Trophoblast cell (in vitro differentiated cells and primary cell): Measurements from ENCODE around the gene UNC45A.

Experiments used
- DNase-seq, 2 donors: peaks; one replicate each; pipeline ENCODE4 v3.0.0-alpha.2; 2016
- H2AFZ ChIP-seq: 2 replicates; pipeline ENCODE4 v1.6.1; 2013; ENCODE audit warnings: low read length, moderate library complexity, mild to moderate bottlenecking; ENCODE audit not compliant: insufficient read depth, poor library complexity
- H2AK5ac ChIP-seq: 2 replicates; pipeline ENCODE4 v1.6.1; 2013; ENCODE audit warnings: mild to moderate bottlenecking, low read length
- H2BK120ac ChIP-seq: 2 replicates; pipeline ENCODE4 v1.6.1; 2013; ENCODE audit warnings: low read length, mild to moderate bottlenecking, moderate library complexity; ENCODE audit not compliant: insufficient read depth, poor library complexity
- H2BK12ac ChIP-seq: 2 replicates; pipeline ENCODE4 v1.6.1; 2013; ENCODE audit warnings: mild to moderate bottlenecking, low read length, moderate library complexity
- H2BK5ac ChIP-seq: 2 replicates; pipeline ENCODE4 v1.6.1; 2013; ENCODE audit warnings: low read length, low read depth, moderate library complexity, mild to moderate bottlenecking; ENCODE audit not compliant: poor library complexity
- H3K14ac ChIP-seq: 2 replicates; pipeline ENCODE4 v1.6.1; 2013; ENCODE audit warnings: mild to moderate bottlenecking, low read length
- H3K18ac ChIP-seq: 2 replicates; pipeline ENCODE4 v1.6.1; 2013; ENCODE audit warnings: mild to moderate bottlenecking, low read length
- H3K23ac ChIP-seq: 2 replicates; pipeline ENCODE4 v1.6.1; 2013; ENCODE audit warnings: low read length
- H3K27ac ChIP-seq: 2 replicates; pipeline ENCODE4 v1.5.1; 2013; ENCODE audit warnings: low read depth, mild to moderate bottlenecking, inconsistent platforms, low read length, moderate library complexity
- H3K27me3 ChIP-seq: 2 replicates; pipeline ENCODE4 v1.6.1; 2013; ENCODE audit warnings: inconsistent platforms, mild to moderate bottlenecking, low read length, moderate library complexity; ENCODE audit not compliant: insufficient read depth
- H3K36me3 ChIP-seq, 2 experiments: 1 replicate in 1 of 2; 2 replicates in 1 of 2; pipeline ENCODE4 v1.6.1; 2013; ENCODE audit warnings: low read length in 2 of 2, mild to moderate bottlenecking in 2 of 2, moderate library complexity in 1 of 2; ENCODE audit not compliant: insufficient read depth in 2 of 2, control insufficient read depth in 1 of 2
- H3K4ac ChIP-seq: 2 replicates; pipeline ENCODE4 v1.6.1; 2013; ENCODE audit warnings: low read depth, mild to moderate bottlenecking, low read length, moderate library complexity
- H3K4me1 ChIP-seq, 2 experiments: 1 replicate in 1 of 2; 2 replicates in 1 of 2; pipeline ENCODE4 v1.6.1; 2013; ENCODE audit warnings: low read length in 2 of 2, mild to moderate bottlenecking in 2 of 2, moderate library complexity in 1 of 2; ENCODE audit not compliant: insufficient read depth in 2 of 2, control insufficient read depth in 1 of 2
- H3K4me2 ChIP-seq: 2 replicates; pipeline ENCODE4 v1.6.1; 2013; ENCODE audit warnings: inconsistent platforms, mild to moderate bottlenecking, low read length, moderate library complexity
- H3K4me3 ChIP-seq: 2 replicates; pipeline ENCODE4 v1.5.1; 2013; ENCODE audit warnings: mild to moderate bottlenecking, low read depth, low read length, inconsistent platforms
- H3K79me1 ChIP-seq: one replicate; pipeline ENCODE4 v1.6.1; 2013; ENCODE audit warnings: low read length
- H3K79me2 ChIP-seq: 2 replicates; pipeline ENCODE4 v1.6.1; 2013; ENCODE audit warnings: low read length, mild to moderate bottlenecking; ENCODE audit not compliant: control insufficient read depth, insufficient read depth, poor library complexity
- H3K9ac ChIP-seq: 2 replicates; pipeline ENCODE4 v1.6.1; 2013; ENCODE audit warnings: mild to moderate bottlenecking, low read length
- H3K9me3 ChIP-seq: 2 replicates; pipeline ENCODE4 v1.6.1; 2013; ENCODE audit warnings: low read depth, mild to moderate bottlenecking, control low read depth, inconsistent platforms, low read length; ENCODE audit not compliant: insufficient read depth
- H4K12ac ChIP-seq: 2 replicates; pipeline ENCODE4 v1.6.1; 2013; ENCODE audit warnings: low read depth, mild to moderate bottlenecking, low read length, moderate library complexity
- H4K8ac ChIP-seq: 2 replicates; pipeline ENCODE4 v1.6.1; 2013; ENCODE audit warnings: low read depth, mild to moderate bottlenecking, low read length, moderate library complexity
- H4K91ac ChIP-seq: one replicate; pipeline ENCODE4 v1.6.1; 2013; ENCODE audit warnings: low read depth, mild to moderate bottlenecking, low read length, moderate library complexity
- WGBS: extraction: QIAGEN DNeasy Blood & Tissue Kit; methylation state at CpG from one replicate; pipeline ENCODE4 v1.1.7; 2013; ENCODE audit warnings: missing lambda C conversion rate; ENCODE audit not compliant: insufficient read length, insufficient coverage; ENCODE audit errors: extremely low coverage; 5-methylcytosine and 5-hydroxymethylcytosine counted together

Gene UNC45A

DNA sequence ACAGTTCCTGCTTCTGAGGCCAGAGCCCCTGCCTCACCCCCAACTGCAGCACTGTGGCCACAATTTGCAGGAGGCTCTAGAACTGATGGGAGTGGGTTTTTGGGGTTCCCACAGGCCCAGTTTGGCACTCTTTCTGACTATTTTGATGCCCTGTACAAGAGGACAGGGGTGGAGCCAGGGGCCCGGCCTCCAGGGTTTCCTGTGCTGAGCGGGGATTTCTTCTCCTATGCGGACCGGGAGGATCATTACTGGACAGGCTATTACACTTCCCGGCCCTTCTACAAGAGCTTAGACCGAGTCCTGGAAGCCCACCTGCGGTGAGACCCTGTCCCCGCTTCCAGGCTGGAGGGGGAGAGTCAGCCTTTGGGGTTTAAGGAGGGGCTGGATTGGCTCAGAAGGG, 25.1 kb upstream of the UNC45A start:
- Histone ChIP-seq H3K4ac (no peak overlapping the region), H4K91ac (no peak overlapping the region), H3K14ac (no peak overlapping the region), H2BK5ac (no peak overlapping the region), H3K9ac (no peak overlapping the region), H4K12ac (no peak overlapping the region), H3K36me3 (peaks cover 66 to 68% of the 10 kb centered on the region in 2 experiments), H3K4me3 (no peak overlapping the region), H3K27me3 (no peaks in the 10 kb centered on the region), H3K79me2 (no peaks in the 10 kb centered on the region), H3K4me1 (no peaks in the 10 kb centered on the region), H2BK12ac (no peak overlapping the region), H2BK120ac (no peak overlapping the region), H3K79me1 (no peaks in the 10 kb centered on the region), H3K4me2 (no peak overlapping the region), H4K8ac (no peak overlapping the region), H3K23ac (no peak overlapping the region), H3K27ac (no peak overlapping the region), H2AK5ac (no peak overlapping the region), H2AFZ (no peak overlapping the region), H3K9me3 (no peaks in the 10 kb centered on the region), H3K18ac (no peak overlapping the region)
- DNase-seq, result no peak
- WGBS, result no CpG with 5 or more reads among the region's 8 CpGs

DNA sequence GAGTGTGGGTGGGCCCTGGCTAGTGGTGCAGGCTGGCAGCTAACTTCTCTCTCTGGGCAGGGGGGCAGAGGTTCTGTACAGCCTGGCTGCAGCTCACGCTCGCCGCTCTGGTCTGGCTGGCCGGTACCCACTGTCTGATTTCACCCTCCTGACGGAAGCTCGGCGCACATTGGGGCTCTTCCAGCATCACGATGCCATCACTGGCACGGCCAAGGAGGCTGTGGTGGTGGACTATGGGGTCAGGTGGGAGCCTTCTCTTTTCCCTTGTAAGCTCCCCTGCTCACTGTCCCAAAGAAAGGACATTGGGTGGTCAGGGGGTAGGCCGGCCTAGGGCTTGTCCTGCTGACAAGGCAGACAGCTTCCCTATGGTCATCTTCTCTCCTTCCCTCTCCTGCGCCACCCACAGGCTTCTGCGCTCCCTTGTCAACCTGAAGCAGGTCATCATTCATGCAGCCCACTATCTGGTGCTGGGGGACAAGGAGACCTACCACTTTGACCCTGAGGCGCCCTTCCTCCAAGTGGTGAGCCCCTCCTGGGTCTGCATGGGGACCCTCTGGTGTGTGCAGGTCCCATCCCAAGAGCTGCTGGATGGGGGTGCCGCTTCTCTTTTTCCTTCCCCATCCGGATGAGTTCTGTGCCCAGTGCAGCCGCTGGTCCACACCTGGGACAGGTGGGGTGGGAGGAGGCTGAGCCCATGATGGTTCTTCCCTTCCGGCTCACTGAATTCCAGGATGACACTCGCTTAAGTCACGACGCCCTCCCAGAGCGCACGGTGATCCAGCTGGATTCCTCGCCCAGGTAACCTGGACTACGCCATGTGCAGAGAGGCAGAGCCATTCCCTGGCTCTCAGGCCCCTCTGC, 24.4 kb upstream of the UNC45A start:
- Histone ChIP-seq H3K27ac (no peak overlapping the region), H4K12ac (no peak overlapping the region), H4K91ac (no peak overlapping the region), H3K9me3 (no peaks in the 10 kb centered on the region), H3K36me3 (peaks cover 59 to 62% of the 10 kb centered on the region in 2 experiments), H3K9ac (no peak overlapping the region), H2BK5ac (no peak overlapping the region), H3K23ac (no peak overlapping the region), H4K8ac (no peak overlapping the region), H2AK5ac (no peak overlapping the region), H3K4me2 (no peak overlapping the region), H2BK120ac (no peak overlapping the region), H2AFZ (no peak overlapping the region), H3K79me2 (no peaks in the 10 kb centered on the region), H3K18ac (no peak overlapping the region), H3K4me1 (no peaks in the 10 kb centered on the region), H3K14ac (no peak overlapping the region), H3K4ac (no peak overlapping the region), H2BK12ac (no peak overlapping the region), H3K79me1 (no peaks in the 10 kb centered on the region), H3K4me3 (no peak overlapping the region), H3K27me3 (no peaks in the 10 kb centered on the region)
- no peak for DNase-seq
- WGBS, result no CpG with 5 or more reads among the region's 24 CpGs

DNA sequence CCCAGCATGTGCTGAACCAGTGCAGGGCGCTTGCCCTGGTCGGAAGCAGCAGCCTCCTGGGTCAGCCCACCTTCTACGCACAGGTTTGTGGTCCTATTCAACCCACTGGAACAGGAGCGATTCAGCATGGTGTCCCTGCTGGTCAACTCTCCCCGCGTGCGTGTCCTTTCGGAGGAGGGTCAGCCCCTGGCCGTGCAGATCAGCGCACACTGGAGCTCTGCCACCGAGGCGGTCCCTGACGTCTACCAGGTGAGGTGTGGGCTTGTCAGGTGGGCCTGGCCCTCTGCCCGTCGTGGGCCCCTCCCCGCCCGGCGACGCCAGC, 23.8 kb upstream of the UNC45A start:
- Histone ChIP-seq H3K18ac (no peak overlapping the region), H3K23ac (no peak overlapping the region), H2AFZ (no peak overlapping the region), H2BK12ac (no peak overlapping the region), H3K79me2 (no peaks in the 10 kb centered on the region), H4K12ac (no peak overlapping the region), H3K27me3 (no peaks in the 10 kb centered on the region), H2AK5ac (no peak overlapping the region), H2BK120ac (no peak overlapping the region), H3K9ac (no peak overlapping the region), H3K4me1 (no peaks in the 10 kb centered on the region), H2BK5ac (no peak overlapping the region), H4K8ac (no peak overlapping the region), H3K36me3 (peaks cover 58 to 59% of the 10 kb centered on the region in 2 experiments), H4K91ac (no peak overlapping the region), H3K4me3 (peak overlapping the region; percentile 14), H3K9me3 (no peaks in the 10 kb centered on the region), H3K4me2 (no peak overlapping the region), H3K27ac (no peak overlapping the region), H3K14ac (no peak overlapping the region), H3K79me1 (no peaks in the 10 kb centered on the region), H3K4ac (no peak overlapping the region)
- DNase-seq, result no peak
- no CpG with 5 or more reads among the region's 19 CpGs for WGBS

DNA sequence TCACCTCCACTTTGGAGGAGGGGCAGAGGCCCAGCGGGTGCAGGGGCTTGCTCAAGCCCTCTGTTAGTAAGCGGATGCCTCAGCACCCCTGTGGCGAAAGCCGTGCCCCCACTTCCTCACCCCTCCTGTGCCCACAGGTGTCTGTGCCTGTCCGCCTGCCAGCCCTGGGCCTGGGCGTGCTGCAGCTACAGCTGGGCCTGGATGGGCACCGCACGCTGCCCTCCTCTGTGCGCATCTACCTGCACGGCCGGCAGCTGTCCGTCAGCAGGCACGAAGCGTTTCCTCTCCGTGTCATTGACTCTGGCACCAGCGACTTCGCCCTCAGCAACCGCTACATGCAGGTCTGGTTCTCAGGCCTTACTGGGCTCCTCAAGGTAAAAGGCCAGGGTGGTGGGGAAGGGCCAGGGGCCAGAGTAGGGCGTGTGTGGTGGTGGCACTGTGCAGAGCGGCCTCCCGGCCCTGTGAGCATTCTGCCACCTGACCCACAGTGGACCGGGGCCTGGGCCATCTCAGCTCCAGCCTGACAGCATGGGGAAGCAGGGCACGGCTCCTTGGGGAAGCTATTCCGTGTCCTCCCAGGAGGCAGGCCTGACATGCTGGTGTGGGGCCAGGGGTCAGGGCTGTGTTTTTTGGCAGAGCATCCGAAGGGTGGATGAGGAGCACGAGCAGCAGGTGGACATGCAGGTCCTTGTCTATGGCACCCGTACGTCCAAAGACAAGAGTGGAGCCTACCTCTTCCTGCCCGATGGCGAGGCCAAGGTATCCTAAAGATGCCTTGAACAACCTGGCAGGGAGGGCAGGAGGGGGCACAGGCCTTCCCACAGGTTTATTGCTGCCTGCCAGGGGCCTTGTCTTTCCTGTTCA, 22.9 kb upstream of the UNC45A start:
- Histone ChIP-seq H3K27ac (no peak overlapping the region), H3K4me2 (no peak overlapping the region), H3K18ac (no peak overlapping the region), H3K4me3 (no peak overlapping the region), H3K9ac (no peak overlapping the region), H2BK120ac (no peak overlapping the region), H3K4ac (no peak overlapping the region), H2AK5ac (no peak overlapping the region), H3K23ac (no peak overlapping the region), H3K36me3 (peaks cover 53 to 55% of the 10 kb centered on the region in 2 experiments), H3K9me3 (no peaks in the 10 kb centered on the region), H4K12ac (no peak overlapping the region), H4K8ac (no peak overlapping the region), H2BK12ac (no peak overlapping the region), H3K14ac (no peak overlapping the region), H4K91ac (no peak overlapping the region), H3K79me2 (no peaks in the 10 kb centered on the region), H2AFZ (no peak overlapping the region), H3K4me1 (no peaks in the 10 kb centered on the region), H3K27me3 (no peaks in the 10 kb centered on the region), H2BK5ac (no peak overlapping the region), H3K79me1 (no peaks in the 10 kb centered on the region)
- no peak for DNase-seq
- no CpG with 5 or more reads among the region's 30 CpGs for WGBS
